Lung (tissue), 12 donors: ENCODE data around the gene STMN1. TPM values are rescaled to one million over a fixed set of nuclear protein-coding genes. Genes with fewer than 3 reads are reported as not detected.

Experiments
- ATAC-seq: fragments of 200-7000 bp; cut with Tn5 transposase; one replicate; pipeline ENCODE4 v1.9.1; 2020; ENCODE audit warnings: moderate number of reproducible peaks; ENCODE audit not compliant: insufficient read depth, low FRiP score
- DNase-seq, 3 donors: peaks; one replicate each; pipeline ENCODE4 v3.0.0-alpha.2; 2013 to 2017
- H3K27ac ChIP-seq, 2 donors: one replicate each; pipeline ENCODE4 v1.5.1; 2013; ENCODE audit warnings: mild to moderate bottlenecking in 2 of 2, moderate library complexity in 2 of 2, control low read depth in 1 of 2, inconsistent platforms in 1 of 2, low read depth in 1 of 2, low read length in 1 of 2
- H3K27me3 ChIP-seq, 3 donors: one replicate each; pipeline ENCODE4 v1.5.1; 2013; ENCODE audit warnings: low read length in 2 of 3; ENCODE audit not compliant: control insufficient read depth in 3 of 3, insufficient read depth in 3 of 3
- H3K36me3 ChIP-seq, 4 donors: one replicate each; pipeline ENCODE4 v1.5.1; 2013; ENCODE audit warnings: low read length in 4 of 4, mild to moderate bottlenecking in 1 of 4, moderate library complexity in 1 of 4; ENCODE audit not compliant: control insufficient read depth in 4 of 4, insufficient read depth in 4 of 4
- H3K4me1 ChIP-seq, 5 donors: one replicate each; pipeline ENCODE4 v1.5.1; 2013; ENCODE audit warnings: low read length in 5 of 5, mild to moderate bottlenecking in 2 of 5, moderate library complexity in 1 of 5; ENCODE audit not compliant: control insufficient read depth in 5 of 5, insufficient read depth in 5 of 5
- H3K4me3 ChIP-seq: one replicate; pipeline ENCODE4 v1.5.1; 2013; ENCODE audit warnings: mild to moderate bottlenecking, control low read depth, moderate library complexity
- H3K9ac ChIP-seq, 2 donors: one replicate each; pipeline ENCODE4 v1.5.1; 2013; ENCODE audit warnings: low read length in 2 of 2, control low read depth in 1 of 2; ENCODE audit not compliant: insufficient read depth in 1 of 2
- H3K9me3 ChIP-seq, 4 donors: one replicate each; pipeline ENCODE4 v1.5.1; 2013; ENCODE audit warnings: low read length in 3 of 4, mild to moderate bottlenecking in 1 of 4, moderate library complexity in 1 of 4; ENCODE audit not compliant: control insufficient read depth in 4 of 4, insufficient read depth in 3 of 4
- WGBS, 2 donors: extraction: QIAGEN DNeasy Blood & Tissue Kit; methylation state at CpG; one replicate each; pipeline ENCODE4 v1.1.7; 2013; 5-methylcytosine and 5-hydroxymethylcytosine counted together
- polyA plus RNA-seq, 2 donors: library from polyadenylated mRNA; stranded (reverse); fragments of 200-250 nt; gene quantifications; one replicate each; pipeline ENCODE4 v1.2.1, GENCODE V29; 2013
- total RNA-seq, 2 donors: library from RNA; depleted of rRNA in 1 of 2; stranded (reverse); fragments of >200 nt in 1 of 2; gene quantifications; one replicate each; pipeline ENCODE4 v1.2.1, GENCODE V29; 2014 to 2021
- TF ChIP-seq, protein P1 (sequence below): IDR thresholded peaks from 2 replicates; pipeline ENCODE4 v1.5.1; 2012; ENCODE audit warnings: mild to moderate bottlenecking; ENCODE audit errors: control extremely low read depth, extremely low read depth
- donor health status: control.
- donor health status: control.
- donor health status: Bipolar disorder and iron deficiency.
- donor health status: healthy.
- donor health status: DM: yes; HTN: yes; CAD: no.

The STMN1 gene
- total and polyA plus RNA-seq, 4 donors: 18.5 to 118 (median 51.3) TPM

DNA sequence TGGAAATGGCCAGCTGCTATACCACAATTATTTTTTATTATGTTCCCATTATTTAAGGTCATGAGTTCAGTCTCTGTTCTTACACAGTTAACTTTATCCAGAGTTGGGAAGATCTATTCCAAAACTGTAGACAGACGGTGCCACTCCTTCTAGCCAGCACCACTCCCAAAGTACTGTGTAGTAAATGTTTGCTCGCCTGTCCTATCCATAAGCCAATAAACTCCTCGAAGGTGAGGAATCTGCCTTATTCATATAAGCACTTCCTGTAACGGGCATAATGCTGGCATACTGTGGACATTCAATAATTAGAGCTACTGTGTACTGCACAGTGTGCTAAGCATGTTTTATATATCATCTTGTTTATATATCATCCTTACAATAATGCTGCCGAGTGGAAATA is 26.1 kb upstream of the STMN1 start:
- no peak for DNase-seq
- 71 to 81% methylated on average over 5 of the region's 5 CpGs for WGBS, 2 donors
- Histone ChIP-seq H3K4me1 (peaks cover 0 to 4% (median 0%) of the 10 kb centered on the region in 5 donors), H3K9ac (no peak overlapping the region), H3K27me3 (no peaks in the 10 kb centered on the region), H3K9me3 (no peaks in the 10 kb centered on the region), H3K4me3 (no peak overlapping the region), H3K36me3 (no peaks in the 10 kb centered on the region), H3K27ac (no peak overlapping the region)
- TF ChIP-seq, protein P1, sequence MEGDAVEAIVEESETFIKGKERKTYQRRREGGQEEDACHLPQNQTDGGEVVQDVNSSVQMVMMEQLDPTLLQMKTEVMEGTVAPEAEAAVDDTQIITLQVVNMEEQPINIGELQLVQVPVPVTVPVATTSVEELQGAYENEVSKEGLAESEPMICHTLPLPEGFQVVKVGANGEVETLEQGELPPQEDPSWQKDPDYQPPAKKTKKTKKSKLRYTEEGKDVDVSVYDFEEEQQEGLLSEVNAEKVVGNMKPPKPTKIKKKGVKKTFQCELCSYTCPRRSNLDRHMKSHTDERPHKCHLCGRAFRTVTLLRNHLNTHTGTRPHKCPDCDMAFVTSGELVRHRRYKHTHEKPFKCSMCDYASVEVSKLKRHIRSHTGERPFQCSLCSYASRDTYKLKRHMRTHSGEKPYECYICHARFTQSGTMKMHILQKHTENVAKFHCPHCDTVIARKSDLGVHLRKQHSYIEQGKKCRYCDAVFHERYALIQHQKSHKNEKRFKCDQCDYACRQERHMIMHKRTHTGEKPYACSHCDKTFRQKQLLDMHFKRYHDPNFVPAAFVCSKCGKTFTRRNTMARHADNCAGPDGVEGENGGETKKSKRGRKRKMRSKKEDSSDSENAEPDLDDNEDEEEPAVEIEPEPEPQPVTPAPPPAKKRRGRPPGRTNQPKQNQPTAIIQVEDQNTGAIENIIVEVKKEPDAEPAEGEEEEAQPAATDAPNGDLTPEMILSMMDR: no peak
- ATAC-seq: no peak

DNA sequence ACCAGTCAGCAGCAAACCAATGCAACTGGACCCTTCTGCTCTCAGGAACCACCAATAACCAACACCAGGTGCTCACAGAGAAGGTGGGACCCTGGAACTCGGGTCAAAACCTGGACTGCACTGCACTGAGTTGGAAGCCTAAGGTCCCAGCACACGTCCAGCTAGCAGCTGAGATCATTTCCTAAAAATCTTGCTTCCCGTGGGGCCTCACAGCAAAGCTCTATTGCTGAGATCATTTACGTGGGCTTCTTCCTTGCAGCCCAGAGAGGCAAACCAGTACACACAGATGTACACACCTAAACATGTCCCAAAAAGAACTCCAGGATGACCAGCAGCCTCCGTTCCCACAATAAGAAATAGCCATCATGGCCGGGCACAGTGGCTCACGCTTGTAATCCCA is 22.8 kb upstream of the STMN1 start:
- 85 to 90% methylated on average over 7 of the region's 7 CpGs for WGBS, 2 donors
- H3K4me1 ChIP-seq: peaks cover 0 to 5% (median 3%) of the 10 kb centered on the region in 5 donors
- no peak overlapping the region for H3K27ac ChIP-seq
- no peak for ATAC-seq
- peaks cover 0 to 12% (median 4%) of the 10 kb centered on the region in 3 donors for H3K27me3 ChIP-seq
- H3K36me3 ChIP-seq: no peaks in the 10 kb centered on the region
- TF ChIP-seq, protein P1: no peak
- H3K9ac ChIP-seq: no peak overlapping the region
- no peaks in the 10 kb centered on the region for H3K9me3 ChIP-seq
- no peak for DNase-seq
- no peak overlapping the region for H3K4me3 ChIP-seq

DNA sequence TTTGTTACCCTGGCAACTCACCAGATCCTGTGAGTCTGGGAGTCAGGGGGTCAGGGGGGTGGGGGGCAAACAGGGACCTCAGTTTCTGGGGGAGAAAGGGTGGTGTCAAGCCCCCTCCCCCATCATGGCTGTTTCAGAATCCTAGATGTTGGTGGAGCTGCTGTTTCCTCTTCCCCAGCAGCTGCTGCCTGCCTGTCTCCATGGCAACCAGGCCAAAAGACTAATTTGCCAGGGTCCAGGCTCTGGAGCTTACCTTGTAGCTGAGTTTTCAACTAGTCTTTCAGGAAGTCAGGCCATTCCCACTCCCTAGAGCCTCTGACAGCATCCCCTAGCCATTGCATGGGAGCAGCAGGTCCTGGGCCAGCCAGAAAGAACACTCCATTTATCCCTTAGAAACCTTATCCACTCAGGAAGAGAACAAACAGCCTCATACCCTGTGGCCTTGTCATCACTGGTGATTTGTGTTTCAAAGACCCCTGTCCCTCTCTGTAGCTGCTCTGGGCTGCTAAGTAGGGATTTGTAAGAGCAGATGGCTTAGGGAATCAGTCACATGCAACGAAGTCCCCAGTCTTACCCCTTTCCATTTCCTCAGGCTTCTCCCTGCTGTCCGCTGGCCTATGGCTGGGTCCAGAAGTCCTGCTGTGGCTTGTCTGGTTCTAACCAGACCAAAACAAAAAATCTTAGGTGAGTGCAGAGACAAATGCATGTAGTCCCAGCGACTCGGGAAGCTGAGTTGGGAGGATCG is 21.5 kb upstream of the STMN1 start:
- 95 to 97% methylated on average over 5 of the region's 5 CpGs for WGBS, 2 donors
- Histone ChIP-seq H3K27ac (no peak overlapping the region), H3K36me3 (no peaks in the 10 kb centered on the region), H3K9me3 (no peaks in the 10 kb centered on the region), H3K4me3 (no peak overlapping the region), H3K27me3 (peaks cover 0 to 20% (median 4%) of the 10 kb centered on the region in 3 donors), H3K9ac (no peak overlapping the region), H3K4me1 (peaks cover 0 to 14% (median 3%) of the 10 kb centered on the region in 5 donors)
- peak; percentile 58 to 70 (median 61) for DNase-seq
- TF ChIP-seq, protein P1: no peak
- no peak for ATAC-seq
